ENCODE results near the gene RAET1E.
"Not testable (repeated sequence)": the region's sequence is repeated elsewhere in the genome, so short reads cannot be mapped to it uniquely, and the experiment has no call there.

The RAET1E gene

DNA sequence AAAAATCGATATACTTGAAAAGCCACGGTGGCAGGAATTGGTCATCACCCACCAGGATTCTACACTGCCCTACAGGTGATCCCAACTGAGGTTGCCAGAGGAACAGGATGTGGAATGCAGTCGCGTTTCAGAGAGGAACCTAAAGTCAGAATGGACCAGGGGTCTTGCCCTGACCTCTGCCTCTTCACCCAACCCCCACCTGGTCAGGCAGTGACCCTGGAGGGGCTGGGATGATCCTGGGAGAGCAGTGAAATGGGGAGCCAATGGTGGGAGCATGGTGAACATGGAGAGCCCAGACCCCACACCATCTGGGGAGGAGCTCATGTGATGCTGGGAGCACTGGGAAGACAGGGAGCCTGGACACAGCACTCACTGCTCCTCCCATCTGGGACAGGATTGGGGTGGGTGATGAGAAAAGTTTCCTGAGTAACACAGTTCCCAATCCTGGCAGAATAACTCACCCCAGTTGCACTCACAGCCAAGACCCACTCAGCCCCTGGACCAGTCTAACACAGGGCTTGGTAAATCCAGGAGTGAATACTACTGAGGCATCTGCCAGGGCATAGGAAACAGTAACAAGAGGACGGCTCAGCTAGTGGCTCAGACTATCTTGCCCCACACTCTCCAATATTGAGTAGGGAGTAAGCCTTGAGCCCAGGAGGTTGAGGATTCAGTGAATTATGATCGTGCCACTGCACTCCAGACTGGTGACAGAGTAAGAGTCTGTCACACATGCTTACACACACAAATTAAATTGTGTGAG is 42.2 kb upstream of the RAET1E start:
- ChIA-PET POLR2A (no interaction called here), CTCF (interaction anchor here (1.0 to 1.6 kb wide), 5 partner anchors 13 to 455 kb away, joined by 3 to 18 read pairs (median 4); no protein-coding TSS in a partner anchor)
- no peak for DNase-seq (ENCODE audit: low read depth, low spot score)
- H3K4me3 ChIP-seq (ENCODE audit: low read depth, low read length): no peak overlapping the region
- TF ChIP-seq, protein P1, sequence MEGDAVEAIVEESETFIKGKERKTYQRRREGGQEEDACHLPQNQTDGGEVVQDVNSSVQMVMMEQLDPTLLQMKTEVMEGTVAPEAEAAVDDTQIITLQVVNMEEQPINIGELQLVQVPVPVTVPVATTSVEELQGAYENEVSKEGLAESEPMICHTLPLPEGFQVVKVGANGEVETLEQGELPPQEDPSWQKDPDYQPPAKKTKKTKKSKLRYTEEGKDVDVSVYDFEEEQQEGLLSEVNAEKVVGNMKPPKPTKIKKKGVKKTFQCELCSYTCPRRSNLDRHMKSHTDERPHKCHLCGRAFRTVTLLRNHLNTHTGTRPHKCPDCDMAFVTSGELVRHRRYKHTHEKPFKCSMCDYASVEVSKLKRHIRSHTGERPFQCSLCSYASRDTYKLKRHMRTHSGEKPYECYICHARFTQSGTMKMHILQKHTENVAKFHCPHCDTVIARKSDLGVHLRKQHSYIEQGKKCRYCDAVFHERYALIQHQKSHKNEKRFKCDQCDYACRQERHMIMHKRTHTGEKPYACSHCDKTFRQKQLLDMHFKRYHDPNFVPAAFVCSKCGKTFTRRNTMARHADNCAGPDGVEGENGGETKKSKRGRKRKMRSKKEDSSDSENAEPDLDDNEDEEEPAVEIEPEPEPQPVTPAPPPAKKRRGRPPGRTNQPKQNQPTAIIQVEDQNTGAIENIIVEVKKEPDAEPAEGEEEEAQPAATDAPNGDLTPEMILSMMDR (IDR thresholded peaks at IDR 0.05; ENCODE audit: insufficient read depth, low read length, missing control alignments): no peak

DNA sequence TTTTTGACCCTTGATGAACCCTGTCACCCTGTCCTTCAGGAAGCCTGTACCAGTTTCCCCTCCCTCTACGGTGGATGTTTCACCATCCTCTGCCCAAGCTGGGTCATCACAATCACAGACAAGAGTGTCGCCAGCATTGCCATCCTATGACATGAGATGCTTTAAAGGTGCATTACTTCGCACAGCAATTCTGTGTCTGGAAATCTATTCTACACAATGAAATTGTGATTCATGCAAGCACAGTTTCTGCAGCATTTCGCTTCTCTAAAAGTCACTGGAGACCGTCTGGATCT is 41.4 kb upstream of the RAET1E start:
- ChIA-PET POLR2A (no interaction called here), CTCF (interaction anchor here (1.2 to 1.3 kb wide), 2 partner anchors 72 to 78 kb away, joined by 3 to 6 read pairs; no protein-coding TSS in a partner anchor)
- TF ChIP-seq, protein P1 (IDR thresholded peaks at IDR 0.05; ENCODE audit: insufficient read depth, low read length, missing control alignments): no peak
- DNase-seq (ENCODE audit: low read depth, low spot score): no peak
- H3K4me3 ChIP-seq (ENCODE audit: low read depth, low read length): no peak overlapping the region

DNA sequence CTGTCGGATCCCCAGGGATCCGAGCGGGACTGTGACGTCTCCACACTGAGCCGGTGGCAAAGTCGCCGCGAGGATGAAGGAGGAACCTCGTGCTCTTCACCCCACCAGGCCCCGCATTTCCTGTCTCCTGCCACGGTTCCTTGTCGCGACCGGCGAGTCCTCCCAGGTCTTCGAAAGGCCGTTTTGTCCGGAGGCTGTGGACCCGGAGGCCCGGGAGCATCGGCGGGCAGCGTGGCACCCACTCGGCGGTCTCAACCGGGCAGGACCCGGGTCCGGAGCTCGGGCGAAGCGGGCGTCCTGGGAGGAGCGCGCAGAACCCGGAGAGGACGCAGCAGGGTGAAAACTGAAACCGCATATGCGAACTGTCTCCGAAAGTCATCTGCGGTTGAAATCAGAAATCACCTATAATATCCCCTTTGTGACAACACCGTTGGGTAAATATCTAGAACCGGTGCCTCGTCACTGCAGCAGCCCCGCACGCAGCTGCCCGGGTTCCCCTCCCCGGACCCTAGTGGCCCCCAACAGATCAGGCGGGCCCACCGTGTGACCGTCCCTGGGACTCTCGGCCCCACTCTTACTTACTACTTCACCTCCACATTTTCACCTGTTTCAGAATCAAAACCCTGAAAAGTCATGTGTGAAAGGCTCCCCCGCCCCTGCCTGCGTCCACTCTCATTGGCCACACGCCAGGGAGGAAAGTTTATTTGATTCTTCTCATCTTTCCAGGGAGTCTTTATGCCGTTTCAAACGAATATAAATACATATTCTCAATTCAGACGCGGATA is 40.9 kb upstream of the RAET1E start:
- ChIA-PET POLR2A (no interaction called here), CTCF (interaction anchor here (0.6 to 1.2 kb wide), 2 partner anchors 78 to 142 kb away, joined by 3 to 6 read pairs; no protein-coding TSS in a partner anchor)
- no peak for DNase-seq (ENCODE audit: low read depth, low spot score)
- TF ChIP-seq, protein P1 (IDR thresholded peaks at IDR 0.05; ENCODE audit: insufficient read depth, low read length, missing control alignments): no peak
- H3K4me3 ChIP-seq (ENCODE audit: low read depth, low read length): peak overlapping the region; percentile 55

DNA sequence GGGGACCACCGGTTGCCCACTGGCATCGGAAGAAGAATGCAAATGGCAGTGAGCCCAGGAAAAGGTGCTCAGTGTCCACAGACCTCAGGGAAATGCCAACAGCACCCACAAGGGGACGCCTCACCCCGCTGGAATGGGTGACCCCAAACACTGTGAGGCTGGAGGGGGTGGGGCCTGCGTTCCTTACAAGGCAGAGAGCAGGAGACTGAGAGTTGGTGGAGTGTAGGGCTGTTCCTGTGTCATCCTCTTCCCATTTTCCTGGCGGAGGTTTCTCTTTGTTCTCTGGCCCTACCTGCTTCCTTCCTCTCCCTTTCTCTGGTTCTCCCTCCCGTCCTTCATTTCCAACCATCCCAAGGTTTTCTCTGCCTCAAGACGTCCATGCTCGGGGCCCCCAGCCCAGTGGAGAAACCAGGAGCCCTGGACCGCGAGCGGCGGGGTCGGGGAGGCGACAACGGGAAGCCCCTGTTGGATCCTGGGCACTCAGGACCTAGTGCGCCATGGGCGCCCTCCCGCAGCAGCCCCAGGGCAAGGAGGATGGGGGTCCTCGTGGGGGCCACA is 40.2 kb upstream of the RAET1E start:
- POLR2A ChIA-PET; DNase-seq (ENCODE audit: low read depth, low spot score): not testable (repeated sequence)
- peak overlapping the region; percentile 55 for H3K4me3 ChIP-seq (ENCODE audit: low read depth, low read length)
- CTCF ChIA-PET: interaction anchor here (1.2 kb wide), 1 partner anchor 79 kb away, joined by 6 read pairs; no protein-coding TSS in a partner anchor

DNA sequence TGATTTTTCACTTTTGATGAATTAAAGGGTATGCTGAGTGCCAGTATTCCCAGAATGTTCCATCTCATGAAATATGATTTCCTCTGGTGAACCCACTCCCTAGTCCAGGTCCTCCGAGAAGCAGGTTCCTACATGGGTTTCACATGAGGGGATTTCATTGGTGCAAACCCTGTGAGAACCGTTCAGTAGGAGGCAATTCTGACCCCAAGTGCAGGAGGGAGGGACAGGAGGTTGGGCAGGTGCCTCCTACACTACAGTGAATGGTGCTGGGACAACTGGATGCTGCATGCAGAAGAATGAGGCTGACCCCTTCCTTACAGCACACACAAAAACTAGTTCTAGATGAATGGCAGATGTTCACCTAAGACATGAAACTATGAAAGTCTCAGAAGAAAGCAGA is 38.8 kb upstream of the RAET1E start:
- TF ChIP-seq, protein P1 (IDR thresholded peaks at IDR 0.05; ENCODE audit: insufficient read depth, low read length, missing control alignments): no peak
- CTCF ChIA-PET: interaction anchor here (1.0 to 2.5 kb wide), 2 partner anchors 80 to 104 kb away, joined by 4 to 37 read pairs; no protein-coding TSS in a partner anchor
- POLR2A ChIA-PET: no interaction called here
- no peak overlapping the region for H3K4me3 ChIP-seq (ENCODE audit: low read depth, low read length)
- DNase-seq (ENCODE audit: low read depth, low spot score): no peak

DNA sequence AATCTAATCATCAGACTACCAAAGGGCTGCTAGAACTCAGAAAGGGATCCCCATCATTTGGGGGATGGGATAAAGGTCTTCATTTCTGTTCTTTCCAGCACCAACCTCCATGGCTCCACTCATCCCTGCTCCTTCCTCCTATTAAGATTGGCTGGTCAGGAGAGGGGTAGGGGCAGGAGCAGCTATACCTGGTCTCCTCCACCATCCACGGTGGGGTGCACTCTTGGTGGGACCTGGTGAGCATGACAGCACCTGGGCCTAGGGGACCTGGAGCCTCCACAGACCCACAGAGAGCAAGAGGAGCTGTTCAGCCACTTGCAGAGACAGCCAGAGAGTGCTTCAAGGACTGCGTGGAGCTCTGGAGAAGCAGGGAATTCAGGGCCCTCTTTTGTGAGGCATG is 37.8 kb upstream of the RAET1E start:
- ChIA-PET CTCF (interaction anchor here (0.7 to 2.5 kb wide), 7 partner anchors 11 to 880 kb away, joined by 3 to 37 read pairs (median 4); no protein-coding TSS in a partner anchor), POLR2A (no interaction called here)
- TF ChIP-seq, protein P1 (IDR thresholded peaks at IDR 0.05; ENCODE audit: insufficient read depth, low read length, missing control alignments): no peak
- no peak for DNase-seq (ENCODE audit: low read depth, low spot score)
- no peak overlapping the region for H3K4me3 ChIP-seq (ENCODE audit: low read depth, low read length)

Data from AG04449 (cell line).